AML-193 (cell line): ENCODE results near the gene GTPBP4.
"Not testable (repeated sequence)": the region's sequence is repeated elsewhere in the genome, so short reads cannot be mapped to it uniquely, and the experiment has no call there.

Experiments
- DNase-seq, 2 experiments: peaks; one replicate each; lab custom pipeline; 2025; lab: John Stamatoyannopoulos, UW

The GTPBP4 gene

DNA sequence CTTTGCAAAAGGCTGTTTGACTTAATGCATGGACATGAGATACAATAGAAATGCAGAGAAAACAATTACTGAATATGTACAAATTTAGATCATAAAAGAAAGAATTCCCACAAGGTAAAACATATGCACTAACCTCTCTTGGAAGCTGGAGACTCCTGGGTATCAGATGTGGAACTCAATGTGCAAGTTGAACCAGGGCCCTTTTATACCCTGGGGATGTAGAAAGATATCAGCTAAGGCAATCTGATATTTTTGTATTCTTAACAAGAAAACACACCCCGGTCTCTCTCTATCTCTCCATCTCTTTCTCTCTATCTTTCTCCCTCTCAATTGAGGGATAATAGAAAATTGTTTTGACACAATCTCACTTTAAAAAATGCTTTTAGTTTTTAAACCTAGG is 37.4 kb downstream of the GTPBP4 start, which contains the start of gene IDI2:
Gene IDI2 (minus strand): TSS at position 177 of the 400 bp plus-strand sequence. CDS start 1,136 bp downstream, outside the sequence.
- DNase-seq: no peak

DNA sequence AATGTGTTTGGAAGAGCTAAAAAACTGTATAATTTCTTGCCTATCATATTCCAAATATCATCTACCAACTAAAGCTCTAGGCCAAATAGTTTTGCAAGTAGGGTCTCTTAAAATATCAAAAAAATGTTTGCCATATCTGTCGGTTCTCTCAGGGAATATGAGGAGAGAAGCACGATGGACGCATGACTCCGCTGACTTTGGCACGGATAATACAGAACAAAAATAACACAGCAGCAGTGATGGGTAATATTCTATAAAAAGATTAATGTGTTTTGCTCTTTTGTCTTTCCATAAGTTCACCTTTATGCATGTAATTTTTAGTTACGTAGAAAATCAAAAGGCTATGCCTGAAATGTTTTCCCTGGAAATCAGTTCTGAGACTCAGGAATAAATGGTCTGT is 38.3 kb downstream of the GTPBP4 start:
- DNase-seq: no peak

DNA sequence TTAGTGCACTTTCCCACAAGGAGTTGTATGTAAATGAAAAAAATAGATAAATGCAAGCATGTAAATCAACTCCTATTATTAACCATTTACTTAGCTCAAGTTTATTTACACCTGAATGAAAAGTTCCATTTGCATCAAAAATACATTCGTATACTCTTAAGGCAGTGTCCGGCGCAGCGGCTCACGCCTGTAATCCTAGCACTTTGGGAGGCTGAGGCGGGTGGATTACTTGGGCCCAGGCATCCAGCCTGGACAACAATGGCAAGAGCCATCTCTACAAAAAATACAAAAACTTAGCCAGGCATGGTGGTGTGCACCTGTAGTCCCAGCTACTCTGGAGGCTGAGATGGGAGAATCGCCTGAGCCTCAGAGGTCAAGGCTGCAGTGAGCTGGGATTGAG is 41.6 kb downstream of the GTPBP4 start:
- DNase-seq: no peak

DNA sequence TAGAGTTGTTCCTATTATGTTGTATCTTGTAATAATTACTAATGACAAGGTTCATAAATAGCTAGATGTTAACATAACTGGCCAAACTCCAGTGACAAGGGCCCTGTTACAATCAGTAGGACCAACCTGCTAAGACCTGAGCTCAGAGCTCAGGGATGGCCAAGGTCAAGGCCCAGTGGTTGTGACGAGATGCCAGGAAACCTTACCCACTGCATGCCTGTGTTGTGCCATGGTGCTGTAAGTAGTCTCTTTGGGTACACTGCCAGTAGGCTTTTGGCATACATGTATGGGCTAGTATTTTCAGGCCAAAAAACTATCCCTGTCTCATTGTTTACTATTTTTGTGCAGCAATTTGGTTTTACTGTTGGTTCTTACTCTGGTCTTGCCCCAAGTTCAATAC is 45.4 kb downstream of the GTPBP4 start:
- DNase-seq: no peak

DNA sequence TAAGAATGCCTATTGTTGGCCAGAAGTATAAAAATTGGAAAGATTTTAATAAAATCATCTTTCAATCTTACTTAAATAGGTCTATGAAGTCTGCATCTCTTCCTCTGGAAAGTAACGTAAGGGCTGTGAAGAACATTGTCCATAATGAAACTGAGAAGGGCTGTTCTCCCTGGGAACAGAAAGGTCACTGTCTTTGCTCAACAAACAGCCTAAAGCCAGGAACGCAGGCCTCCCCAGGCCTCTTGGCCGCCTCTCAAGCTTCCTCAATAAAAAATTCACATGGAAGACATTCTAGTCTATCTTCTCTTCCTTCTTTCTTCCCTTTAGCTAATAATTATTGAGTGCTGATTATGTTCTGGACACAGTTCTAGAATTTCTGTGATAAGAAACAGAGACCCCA is 46.5 kb downstream of the GTPBP4 start:
- no peak for DNase-seq

DNA sequence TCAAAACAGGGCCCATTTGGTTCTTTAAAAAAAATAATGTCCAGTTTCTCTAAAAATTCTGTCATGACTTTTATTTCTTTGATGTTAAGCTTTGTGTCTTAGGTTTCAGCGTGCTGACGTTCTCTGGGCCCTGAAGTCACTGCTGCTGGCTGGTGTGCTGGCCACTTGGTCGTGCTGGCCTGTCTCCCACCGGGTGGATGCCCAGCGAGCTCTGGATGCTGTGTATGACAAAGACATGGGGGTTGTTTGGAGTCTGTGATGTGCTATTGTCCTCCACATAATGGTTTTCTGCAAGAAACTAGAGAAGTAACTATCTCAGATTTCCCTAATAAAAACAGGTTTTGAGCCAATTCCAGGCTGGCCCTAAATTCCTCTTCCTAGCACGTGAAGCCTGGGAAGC is 47.0 kb downstream of the GTPBP4 start:
- DNase-seq: no peak

DNA sequence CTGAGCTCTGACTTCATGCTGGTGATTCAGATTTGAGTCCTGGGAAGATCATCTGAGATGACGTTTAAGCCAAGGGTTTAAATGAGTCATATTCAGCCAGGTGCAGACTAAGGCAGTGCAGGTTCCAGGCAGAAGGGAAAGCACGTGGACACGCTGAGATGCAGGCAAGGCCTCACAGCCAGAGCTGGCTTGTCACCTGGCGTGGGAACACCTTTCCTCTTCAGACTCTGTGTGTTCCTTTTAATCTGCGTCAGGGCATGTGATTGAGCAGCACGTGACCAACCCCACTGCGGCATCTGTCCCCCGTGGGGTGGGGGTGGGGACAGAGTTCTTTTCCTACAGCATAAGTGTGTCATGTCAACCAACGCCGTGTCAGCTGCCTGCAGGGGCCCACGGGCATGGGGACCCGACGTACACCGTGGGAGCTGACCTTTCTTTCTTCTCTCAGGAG is 48.1 kb downstream of the GTPBP4 start:
- no peak for DNase-seq

DNA sequence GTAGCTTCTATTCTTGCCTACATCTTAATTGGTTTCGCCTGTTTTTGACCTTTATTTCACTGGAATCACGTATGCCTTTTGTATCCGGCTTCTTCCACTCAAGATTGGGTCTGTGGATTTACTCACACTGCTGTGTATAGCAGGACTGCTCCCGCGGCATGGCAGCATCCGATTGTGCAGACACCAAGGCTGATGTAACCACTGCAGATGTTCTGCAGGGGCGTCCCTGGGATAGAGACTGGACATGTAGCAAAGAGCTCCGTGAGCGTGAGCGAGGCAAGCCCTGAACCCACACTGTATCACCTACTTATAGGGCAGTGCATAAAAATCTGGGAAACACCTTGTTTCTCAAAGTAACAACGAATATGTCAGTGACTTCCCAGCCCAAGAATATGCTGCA is 48.9 kb downstream of the GTPBP4 start:
- no peak for DNase-seq

DNA sequence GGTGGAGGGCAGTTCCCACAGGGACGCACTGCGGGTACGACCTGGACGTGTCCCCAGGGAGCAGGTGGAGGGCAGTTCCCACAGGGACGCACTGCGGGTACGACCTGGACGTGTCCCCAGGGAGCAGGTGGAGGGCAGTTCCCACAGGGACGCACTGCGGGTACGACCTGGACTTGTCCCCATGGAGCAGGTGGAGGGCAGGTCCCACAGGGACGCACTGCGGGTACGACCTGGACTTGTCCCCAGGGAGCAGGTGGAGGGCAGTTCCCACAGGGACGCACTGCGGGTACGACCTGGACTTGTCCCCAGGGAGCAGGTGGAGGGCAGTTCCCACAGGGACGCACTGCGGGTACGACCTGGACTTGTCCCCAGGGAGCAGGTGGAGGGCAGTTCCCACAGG is 50.5 kb downstream of the GTPBP4 start:
- DNase-seq: not testable (repeated sequence)

DNA sequence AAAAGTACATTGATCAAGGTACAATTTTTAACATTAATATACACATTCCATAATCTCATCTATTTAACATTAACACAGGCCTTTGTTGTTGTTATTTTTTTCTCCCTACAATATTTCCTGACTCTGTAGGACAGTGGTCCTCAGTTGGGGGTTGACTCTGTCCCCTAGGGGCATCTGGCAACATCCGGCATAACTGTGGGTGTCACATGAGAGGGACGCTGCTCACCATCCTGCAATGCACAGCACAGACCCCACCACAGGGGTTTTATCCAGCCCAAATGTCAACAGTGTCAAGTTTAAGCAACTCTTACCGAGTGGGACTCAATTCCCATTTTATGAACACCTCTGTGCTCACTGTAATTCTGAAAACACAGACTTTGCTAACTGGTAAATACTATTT is 51.9 kb downstream of the GTPBP4 start:
- DNase-seq: no peak

DNA sequence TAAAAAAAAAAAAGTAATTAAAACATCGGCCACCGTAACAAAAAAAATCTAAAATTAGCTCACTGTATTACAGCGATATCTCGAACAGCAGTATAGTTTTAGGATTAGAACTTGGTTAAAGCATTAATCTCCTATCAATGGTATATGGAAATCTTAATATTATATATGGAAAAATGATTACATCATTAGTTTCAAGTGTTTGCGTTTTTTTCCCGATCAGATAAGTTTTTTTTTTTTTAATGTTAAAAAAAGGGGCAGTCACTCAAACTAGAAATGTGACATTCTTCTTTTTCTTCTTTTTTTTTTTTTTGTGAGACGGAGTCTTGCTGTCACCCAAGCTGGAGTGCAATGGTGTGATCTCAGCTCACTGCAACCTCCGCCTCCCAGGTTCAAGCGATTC is 53.3 kb downstream of the GTPBP4 start:
- no peak for DNase-seq

DNA sequence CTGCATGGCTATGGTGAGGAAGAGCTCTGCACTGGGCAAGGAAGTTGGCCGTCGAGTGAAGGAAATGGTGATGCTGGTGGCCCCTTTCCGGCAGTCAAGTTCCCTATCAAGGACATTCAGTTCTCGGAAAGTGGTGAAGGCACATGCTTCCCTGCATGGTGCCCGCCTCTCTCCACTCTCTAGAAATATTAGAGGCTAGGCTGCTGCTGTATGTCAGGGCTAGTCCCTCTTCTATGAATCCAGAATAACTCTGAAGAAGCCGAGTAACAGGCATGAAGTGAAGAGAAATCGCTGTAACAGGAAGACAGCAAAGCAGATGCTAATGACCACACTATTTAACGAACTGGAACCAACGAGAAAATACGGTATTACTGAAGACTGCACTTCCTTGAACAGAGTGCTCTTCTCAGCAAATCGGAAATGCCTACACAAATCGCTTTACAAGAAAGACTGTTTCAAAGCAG is 55.3 kb downstream of the GTPBP4 start:
- DNase-seq: peak; percentile 53 to 59

DNA sequence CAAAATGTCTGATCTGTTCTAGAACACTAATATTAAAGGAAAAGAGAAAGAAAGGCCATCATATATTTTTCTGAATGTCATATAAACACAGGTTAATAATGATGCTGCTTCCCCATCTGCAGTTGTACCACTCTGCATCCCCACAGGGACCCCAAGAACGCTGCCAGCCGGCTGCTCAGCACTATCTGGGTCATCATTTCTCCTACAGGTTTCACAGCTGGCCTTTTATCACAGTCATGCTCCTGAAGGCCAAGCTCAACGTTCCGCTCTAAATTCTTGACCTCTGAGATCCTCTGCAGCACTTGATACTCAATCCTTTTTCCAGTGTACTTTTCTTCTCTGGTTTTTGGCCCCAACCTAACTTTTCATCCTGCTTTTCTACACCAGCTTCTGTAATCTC is 55.9 kb downstream of the GTPBP4 start:
- DNase-seq: no peak

DNA sequence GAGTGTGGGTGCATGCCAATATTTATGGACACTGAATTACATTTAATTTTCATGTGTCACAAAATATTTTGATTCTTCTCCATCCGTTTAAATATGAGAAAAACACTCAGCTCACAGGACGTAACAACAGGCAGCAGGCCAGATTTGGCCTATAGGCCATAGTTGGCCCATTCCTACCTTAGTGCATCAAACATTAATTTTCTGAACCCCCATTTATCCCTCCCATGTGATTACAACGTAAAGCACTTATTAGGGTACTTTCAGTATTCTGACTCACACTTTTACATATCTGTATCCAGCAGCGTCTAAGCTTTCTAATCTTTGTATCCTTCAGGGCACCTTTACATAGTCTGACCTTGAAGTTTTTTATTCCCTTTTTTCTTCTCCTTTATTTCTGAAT is 56.7 kb downstream of the GTPBP4 start:
- DNase-seq: no peak

DNA sequence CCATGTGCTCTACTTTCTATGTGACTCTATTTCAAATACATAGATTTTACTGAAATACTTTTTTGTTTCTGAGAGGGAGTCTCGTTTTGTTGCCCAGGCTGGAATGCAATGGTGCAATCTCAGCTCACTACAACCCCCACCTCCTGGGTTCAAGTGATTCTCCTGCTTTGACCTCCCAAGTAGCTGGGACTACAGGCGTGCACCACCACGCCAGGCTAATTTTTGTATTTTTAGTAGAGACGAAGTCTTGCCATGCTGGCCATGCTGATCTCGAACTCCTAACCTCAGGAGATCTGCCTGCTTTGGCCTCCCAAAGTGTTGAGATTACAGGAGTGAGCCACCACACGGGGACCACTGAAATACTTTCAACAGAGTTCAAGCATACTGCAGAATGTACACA is 57.2 kb downstream of the GTPBP4 start:
- no peak for DNase-seq

DNA sequence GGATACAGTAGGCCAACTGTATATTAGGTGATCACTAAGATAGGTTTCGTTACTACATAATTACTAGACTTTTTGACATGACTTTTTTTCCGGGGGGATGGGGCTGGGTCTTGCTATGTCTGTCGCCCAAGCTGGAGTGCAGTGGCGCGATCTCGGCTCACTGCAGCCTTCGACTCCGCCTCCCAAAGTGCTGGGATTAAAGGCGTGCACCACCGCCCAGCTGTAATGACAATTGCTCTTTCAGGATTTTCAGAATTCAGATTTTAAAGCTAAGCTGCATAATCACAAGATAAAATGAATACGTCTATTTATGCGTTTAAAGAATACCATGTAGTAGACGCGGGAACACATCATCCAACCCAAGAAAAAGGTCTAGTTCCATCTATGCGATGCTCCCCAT is 59.7 kb downstream of the GTPBP4 start:
- no peak for DNase-seq

DNA sequence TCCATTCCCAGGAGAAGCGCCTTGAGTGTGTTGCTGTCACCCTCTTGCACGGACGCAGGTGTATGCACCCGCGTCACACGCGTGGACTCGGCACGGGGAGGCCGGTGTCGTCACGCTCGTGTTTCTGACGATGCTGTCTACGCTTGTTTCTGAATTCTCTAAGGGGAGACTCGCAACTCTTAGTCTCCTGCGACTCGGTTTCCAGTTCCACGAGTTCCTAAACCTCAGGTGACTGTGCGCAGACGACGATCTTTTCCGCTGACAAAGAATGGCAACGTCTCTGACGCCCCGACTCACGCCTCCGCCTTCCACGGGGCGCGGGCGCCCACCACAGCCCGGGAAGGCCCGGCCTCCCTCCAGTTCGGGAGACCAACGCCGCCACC is 60.1 kb downstream of the GTPBP4 start:
- no peak for DNase-seq

DNA sequence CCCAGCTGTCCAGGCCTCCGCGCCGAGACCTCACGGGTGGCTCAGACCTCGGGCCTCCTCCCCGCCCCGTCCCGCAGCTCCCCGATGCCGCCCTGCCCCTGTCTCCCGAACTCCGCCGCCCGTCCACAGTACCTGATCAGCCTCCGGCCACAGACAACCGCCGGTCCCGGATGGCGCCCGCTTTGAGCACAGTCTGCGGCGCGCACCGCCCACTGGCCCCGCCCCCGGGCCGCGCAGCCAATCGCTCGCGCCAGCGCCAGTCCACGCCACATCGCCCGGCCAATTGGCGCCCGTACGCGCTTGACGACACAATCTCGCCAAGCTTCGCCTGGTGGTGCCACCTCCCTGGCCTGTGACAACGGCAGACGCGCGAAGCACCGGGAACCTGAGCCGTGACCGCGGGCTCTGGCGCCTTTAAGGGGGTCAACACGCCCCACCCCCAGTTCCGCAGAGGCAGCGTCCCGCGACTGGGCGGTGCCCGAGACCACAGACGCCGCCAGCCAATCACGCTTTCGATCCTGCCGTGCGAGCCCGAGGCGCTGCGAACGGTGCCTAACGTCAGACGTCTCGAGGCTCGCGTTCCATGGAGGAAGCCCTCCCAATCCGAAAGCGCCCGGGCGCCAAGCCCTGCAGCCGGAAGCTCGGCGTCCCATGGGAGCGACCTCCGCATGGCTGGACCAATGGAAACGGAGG is 60.6 kb downstream of the GTPBP4 start, which contains the start of gene IDI1:
Gene IDI1 (minus strand): TSS at position 388 of the 693 bp plus-strand sequence. CDS start 116 bp downstream, at position 272.
- DNase-seq: peak; percentile 99

DNA sequence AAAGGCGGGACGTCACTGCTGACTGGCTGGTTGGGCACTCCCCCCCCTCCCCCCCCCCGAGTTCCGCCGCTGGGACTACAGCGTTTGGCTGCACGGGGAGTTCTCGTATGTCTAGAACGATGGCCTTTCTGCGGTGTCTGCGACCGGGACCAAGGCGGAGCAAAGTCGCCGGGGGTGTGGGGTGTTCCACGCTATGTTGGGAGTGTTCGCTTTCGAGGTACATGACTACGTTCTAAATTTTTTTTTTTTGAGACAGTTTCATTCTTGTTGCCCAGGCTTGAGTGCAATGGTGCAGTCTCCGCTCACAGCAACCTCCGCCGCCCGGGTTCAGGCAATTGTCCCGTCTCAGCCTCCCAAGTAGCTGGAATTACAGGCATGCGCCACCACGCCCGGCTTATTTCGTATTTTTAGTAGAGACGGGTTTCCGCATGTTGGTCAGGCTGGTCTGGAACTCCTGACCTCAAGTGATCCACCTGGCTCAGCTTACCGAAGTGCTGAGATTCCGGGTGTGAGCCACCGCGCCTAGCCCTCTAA is 61.3 kb downstream of the GTPBP4 start:
- DNase-seq: no peak

DNA sequence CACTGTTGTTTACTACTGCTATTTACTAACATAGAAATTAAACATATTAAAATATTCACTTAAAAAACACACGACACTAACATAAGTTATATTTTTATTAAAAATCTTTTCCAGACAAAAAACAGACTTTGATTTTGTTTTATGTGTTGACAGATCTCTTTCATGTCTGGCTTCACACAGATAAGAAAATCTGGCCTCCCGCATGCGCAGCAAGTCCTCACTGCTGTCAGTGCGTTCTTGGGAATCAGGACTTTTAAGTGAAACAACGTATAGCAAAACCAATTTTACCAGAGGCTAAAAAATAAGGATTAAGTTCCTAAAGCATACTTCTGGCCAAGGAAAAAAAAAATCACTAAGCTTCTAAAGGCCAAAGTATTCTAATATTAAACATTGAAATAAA is 61.9 kb downstream of the GTPBP4 start:
- DNase-seq: no peak

DNA sequence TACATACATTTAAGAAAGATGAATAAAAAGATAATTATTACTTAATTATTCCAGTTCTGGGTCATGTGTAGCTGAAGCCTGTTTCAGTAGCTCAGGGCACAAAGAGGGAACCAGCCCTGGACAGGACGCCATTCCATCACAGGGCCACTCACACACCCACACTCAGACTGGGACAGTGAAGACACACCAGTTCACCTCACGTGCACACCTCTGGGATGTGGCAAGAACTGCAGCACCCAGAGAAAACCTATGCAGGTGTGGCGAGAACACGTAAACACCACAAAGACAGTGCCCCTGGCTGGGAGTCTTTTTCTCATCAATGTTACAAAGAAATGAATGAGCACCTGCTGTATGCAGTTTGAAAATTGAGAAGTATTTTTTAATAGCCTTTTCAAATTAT is 62.3 kb downstream of the GTPBP4 start:
- DNase-seq: peak in 1 of 2 experiments; percentile 6

DNA sequence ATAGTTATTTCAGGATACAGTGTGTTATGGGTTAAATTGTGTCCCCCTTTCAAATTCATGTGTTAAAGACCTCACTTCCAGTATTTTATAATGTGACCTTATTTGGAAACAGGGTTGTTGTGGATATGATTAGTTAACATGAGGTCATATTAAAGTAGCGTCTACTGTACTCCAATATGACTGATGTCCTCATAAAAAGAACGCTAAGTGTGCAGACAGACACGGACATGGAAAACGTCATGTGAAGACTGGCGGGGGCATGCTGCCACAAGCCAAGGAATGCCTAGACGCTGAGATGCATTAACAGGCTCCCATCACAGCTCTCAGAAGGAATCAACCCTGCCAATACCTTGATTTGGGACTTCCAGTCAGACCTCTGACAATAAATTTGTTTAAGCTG is 66.5 kb downstream of the GTPBP4 start:
- DNase-seq: no peak

DNA sequence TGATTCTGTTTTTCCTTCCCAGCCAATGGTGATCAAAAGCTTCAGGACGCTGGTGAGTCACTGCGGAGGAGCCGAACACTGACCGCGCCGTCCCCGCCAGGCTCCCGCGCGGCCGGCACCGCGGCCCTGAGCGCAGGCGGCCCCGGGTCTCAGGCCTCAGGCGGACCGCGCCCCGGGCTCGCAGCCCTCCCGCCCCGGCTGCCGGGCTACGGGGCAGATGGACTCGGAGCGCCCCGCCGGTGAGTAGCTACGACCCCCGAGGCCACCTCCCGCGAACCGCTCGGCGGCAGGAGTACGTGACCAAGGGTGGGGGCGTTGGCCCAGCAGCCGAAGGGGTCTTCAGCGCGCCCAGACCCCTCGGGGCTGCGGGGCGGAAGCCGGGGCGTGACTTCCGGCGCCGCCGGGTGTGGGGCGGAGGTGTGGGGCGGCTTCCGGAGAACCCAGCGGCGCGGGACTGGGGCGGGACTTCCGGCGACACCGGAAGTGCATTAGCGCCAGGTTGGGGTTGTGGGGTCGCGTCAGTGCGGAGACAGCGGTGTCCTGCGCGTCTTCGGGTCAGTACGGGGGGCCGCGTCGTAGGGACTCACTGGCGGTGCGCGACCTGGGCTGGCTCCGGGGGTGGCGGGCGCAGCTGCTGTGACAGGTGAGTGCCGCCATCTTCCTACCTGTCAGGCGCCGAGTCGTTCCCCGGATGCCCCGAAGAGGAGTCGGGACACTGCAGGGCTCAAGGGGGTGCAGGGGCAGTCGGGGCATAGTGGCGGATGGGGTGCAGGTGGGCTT is 68.3 kb downstream of the GTPBP4 start, which contains the start of gene WDR37:
Gene WDR37 (plus strand): TSS at position 60 of the 780 bp plus-strand sequence. CDS start 15,771 bp downstream, outside the sequence.
- DNase-seq: peak; percentile 41 to 58
